Activated naive CD4-positive, alpha-beta T cell treated with anti-CD3 and anti-CD28 coated beads, Interleukin-2, amount 10 ng/mL, durations not matched to agents 7 days and 5 days (primary cell): Measurements from ENCODE around the gene KRT14.
"Not testable (repeated sequence)": the region's sequence is repeated elsewhere in the genome, so short reads cannot be mapped to it uniquely, and the experiment has no call there.

Source experiments
- CTCF ChIA-PET: fragments of 350-600 bp; sonication (Branson Sonifier 250); formaldehyde crosslinking; loops from one replicate; lab custom pipeline; 2021; ENCODE audit warnings: antibody characterized with exemption; lab: Charles Lee
- DNase-seq: peaks from one replicate; pipeline ENCODE4 v3.0.0-alpha.2; 2020
- H3K27ac Mint-ChIP-seq: one replicate; pipeline ENCODE4 v1.8.0; 2021; ENCODE audit warnings: mild to moderate bottlenecking, moderate library complexity, mixed read lengths
- H3K27me3 Mint-ChIP-seq: one replicate; pipeline ENCODE4 v1.8.0; 2021; ENCODE audit warnings: mild to moderate bottlenecking, mixed read lengths
- H3K36me3 Mint-ChIP-seq: one replicate; pipeline ENCODE4 v1.8.0; 2021; ENCODE audit warnings: mixed read lengths
- H3K4me1 Mint-ChIP-seq: one replicate; pipeline ENCODE4 v1.8.0; 2021; ENCODE audit warnings: mixed read lengths
- H3K4me3 Mint-ChIP-seq: one replicate; pipeline ENCODE4 v1.8.0; 2021; ENCODE audit warnings: mild to moderate bottlenecking, moderate library complexity, mixed read lengths
- H3K9me3 Mint-ChIP-seq: one replicate; pipeline ENCODE4 v1.8.0; 2021; ENCODE audit warnings: mixed read lengths

Gene KRT14

DNA sequence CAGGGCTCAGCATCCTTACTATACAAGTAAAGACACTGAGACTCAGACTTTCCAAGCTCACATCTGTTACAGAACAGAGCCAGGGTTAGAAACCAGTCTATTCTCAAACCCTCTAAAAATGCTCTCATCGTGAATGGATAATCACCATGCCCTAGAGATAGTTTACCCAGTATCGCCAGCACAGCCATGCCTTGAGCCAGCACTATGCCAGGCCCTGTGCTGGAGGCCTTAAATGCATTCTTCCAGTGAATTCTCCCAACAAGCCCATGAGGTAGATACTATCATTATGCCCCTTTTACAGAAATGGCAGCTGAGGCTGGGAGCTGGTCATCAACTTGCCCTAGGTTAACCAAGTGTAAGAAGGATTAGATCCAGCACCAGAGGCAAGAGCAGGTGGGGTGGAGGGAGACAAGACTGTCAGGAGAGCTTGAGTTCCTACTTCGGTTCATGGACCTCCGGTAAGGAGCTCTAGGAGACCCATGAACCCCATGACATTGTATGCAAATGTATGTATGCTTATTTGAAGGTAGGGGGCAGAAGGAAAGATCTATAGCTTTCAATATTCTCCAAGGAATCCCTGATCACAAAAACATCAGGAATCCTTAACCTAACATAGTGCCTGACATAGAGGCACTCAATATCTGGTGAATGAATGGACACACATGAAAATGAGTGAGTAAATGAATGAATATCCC lies 5.2 kb downstream of the KRT14 start:
- DNase-seq: no peak
- H3K4me3 Mint-ChIP-seq: no peak overlapping the region

DNA sequence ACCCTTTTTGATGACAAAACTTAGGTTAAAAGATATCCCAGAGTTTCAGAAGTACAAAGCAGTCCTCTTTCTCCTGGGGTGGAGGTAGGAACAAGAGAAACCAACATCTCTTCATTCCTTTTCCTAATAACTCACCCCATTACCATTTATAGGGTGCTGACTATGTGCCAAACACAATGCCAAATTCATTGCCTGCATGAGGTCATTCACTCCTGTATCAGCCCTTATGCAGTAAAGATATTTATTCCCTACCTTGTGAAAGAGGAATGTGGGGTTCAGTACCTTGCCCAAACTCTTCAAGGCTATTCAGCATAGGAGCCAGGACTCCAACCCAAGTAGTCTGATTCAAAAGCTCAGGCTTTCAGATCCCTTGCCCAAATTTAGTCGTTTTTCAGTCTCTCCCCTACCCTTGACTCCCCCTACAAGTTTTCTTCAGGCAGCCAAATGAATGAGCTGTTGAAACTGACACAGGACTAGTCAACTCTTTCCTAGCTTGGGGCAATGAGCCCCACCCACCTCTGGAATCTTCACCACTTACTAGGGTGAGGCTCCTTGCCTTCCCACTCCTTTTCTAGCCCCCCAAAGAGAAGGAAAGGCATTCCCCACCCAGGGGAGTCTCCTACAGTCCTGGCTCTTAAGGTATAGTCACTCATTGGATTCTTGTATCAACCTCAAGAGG lies 5.9 kb downstream of the KRT14 start:
- H3K4me3 Mint-ChIP-seq: no peak overlapping the region
- H3K4me1 Mint-ChIP-seq: no peaks in the 10 kb centered on the region
- CTCF ChIA-PET: interaction anchor here (0.7 to 3.4 kb wide), 4 partner anchors 9 to 82 kb away, joined by 3 to 18 read pairs (median 7); partner anchors contain the start of gene KRT9
- no peak for DNase-seq
- H3K27me3 Mint-ChIP-seq: peaks cover 78% of the 10 kb centered on the region
- H3K27ac Mint-ChIP-seq: no peak overlapping the region
- no peaks in the 10 kb centered on the region for H3K36me3 Mint-ChIP-seq
- H3K9me3 Mint-ChIP-seq: no peaks in the 10 kb centered on the region

More for the DNA sequence above, 5.2 kb downstream of the KRT14 start:
- no peaks in the 10 kb centered on the region for H3K9me3 Mint-ChIP-seq
- CTCF ChIA-PET: interaction anchor here (0.7 to 3.4 kb wide), 4 partner anchors 9 to 81 kb away, joined by 3 to 18 read pairs (median 7); partner anchors contain the start of gene KRT9
- no peaks in the 10 kb centered on the region for H3K4me1 Mint-ChIP-seq
- no peaks in the 10 kb centered on the region for H3K36me3 Mint-ChIP-seq
- no peak overlapping the region for H3K27ac Mint-ChIP-seq
- peaks cover 71% of the 10 kb centered on the region for H3K27me3 Mint-ChIP-seq

DNA sequence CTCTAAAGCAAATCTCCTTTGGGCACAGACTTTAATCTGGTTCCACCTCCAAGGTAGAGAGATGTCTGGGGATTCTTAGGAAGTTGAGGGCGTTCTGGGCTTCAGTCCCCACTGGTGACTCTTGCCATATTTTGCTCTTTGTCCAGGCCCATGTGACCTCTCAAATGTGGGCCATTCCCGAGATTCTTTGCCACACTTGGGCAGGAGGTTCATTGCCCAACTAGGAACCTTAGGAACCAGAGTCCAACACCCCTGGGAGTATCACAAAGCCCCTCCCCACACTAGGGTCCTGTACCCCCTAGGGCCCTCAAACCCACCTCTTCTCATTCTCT lies 6.5 kb downstream of the KRT14 start:
- CTCF ChIA-PET: interaction anchor here (0.8 to 2.4 kb wide), 6 partner anchors 9 to 84 kb away, joined by 3 to 10 read pairs (median 6); no protein-coding TSS in a partner anchor
- Mint-ChIP-seq H3K27ac (no peak overlapping the region), H3K4me3 (no peak overlapping the region), H3K36me3 (no peaks in the 10 kb centered on the region), H3K27me3 (peaks cover 83% of the 10 kb centered on the region), H3K9me3 (no peaks in the 10 kb centered on the region), H3K4me1 (no peaks in the 10 kb centered on the region)
- DNase-seq: no peak

DNA sequence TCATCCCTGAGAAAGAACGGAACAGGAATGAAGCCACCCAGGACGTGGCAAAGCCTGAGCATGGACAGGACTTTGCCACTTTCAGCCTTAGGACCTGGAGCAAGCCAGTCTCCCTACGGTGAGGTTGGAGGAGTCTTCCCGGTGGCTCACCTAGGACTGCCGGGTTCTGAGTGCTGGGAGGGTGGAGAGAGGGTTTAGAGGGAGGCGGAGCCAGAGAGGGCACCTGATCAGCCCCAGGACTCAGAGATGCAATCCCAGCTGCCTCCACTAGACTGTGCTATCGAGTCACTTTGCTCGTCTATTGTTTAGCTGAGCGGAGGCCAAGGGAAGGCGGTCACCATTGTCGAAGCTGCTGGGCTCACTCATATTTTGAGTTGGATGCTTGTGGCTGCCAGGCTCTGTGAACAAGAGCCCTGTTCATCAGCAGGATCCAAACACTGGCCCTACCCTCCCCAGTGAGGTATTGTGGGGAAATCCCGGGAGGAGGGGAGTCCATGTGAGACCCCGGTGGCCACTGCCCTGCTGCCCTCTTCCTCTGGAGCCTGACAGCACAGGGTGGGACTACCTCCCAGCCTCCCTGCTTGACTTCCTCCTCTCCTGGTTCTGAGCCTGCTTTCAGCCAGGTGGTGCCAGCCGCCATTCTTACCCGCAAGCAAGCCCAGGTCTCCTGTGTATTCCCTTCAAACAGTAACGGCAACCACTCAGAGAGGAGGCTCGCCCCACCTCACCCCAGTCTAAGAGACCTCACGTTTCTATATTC lies 7.0 kb downstream of the KRT14 start:
- Mint-ChIP-seq H3K9me3 (no peaks in the 10 kb centered on the region), H3K4me1 (no peaks in the 10 kb centered on the region), H3K27ac (no peak overlapping the region), H3K27me3 (peaks cover 80% of the 10 kb centered on the region), H3K4me3 (no peak overlapping the region), H3K36me3 (no peaks in the 10 kb centered on the region)
- CTCF ChIA-PET: interaction anchor here (0.8 to 2.0 kb wide), 7 partner anchors 8 to 84 kb away, joined by 3 to 10 read pairs (median 5); no protein-coding TSS in a partner anchor
- peak; percentile 85 for DNase-seq

DNA sequence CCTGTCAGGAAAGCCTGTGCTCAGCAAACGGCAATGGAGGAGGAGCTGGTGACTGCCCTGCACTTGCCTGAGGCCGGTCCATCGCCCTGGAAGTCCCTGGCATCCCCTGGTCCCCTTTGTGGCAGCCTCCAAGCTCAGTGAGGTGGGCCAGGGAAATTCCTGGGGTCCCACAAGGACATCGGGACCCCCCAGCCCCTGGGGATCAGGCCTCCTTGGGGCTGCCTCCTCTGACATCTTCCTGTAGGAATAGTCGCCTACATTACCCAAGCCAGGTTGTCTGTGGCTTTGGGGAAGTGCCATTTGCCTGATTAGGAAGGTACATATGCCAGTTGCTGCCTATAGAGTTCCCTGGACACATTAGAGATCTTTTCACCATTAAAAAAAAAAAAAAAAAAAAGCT lies 7.7 kb downstream of the KRT14 start:
- H3K27me3 Mint-ChIP-seq: peaks cover 75% of the 10 kb centered on the region

DNA sequence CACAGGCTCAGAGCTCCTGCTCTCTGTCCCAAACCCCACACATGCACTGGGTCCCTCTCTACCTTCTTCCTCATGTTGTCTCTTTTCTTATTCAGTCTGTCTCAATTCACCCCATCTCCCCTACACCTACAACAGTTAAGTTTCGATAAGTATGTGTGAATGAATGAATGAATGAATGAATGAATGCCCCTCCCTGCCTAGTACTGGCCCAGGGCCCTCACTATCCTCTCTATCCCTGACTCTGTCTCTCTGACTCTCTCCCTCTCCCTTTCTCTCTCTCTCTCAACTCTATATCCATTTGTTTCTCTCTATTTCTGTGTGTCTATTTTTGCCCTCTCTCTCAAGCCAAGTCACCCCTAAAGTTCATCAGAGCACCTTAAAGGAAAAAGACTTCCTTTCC lies 8.2 kb downstream of the KRT14 start:
- peaks cover 71% of the 10 kb centered on the region for H3K27me3 Mint-ChIP-seq

More for the DNA sequence above, 7.7 kb downstream of the KRT14 start:
- no peak overlapping the region for H3K27ac Mint-ChIP-seq
- no peak overlapping the region for H3K4me3 Mint-ChIP-seq
- no peak for DNase-seq
- H3K4me1 Mint-ChIP-seq: no peaks in the 10 kb centered on the region
- CTCF ChIA-PET: interaction anchor here (1.0 to 2.0 kb wide), 6 partner anchors 9 to 85 kb away, joined by 3 to 10 read pairs (median 5); no protein-coding TSS in a partner anchor
- H3K9me3 Mint-ChIP-seq: no peaks in the 10 kb centered on the region
- H3K36me3 Mint-ChIP-seq: no peaks in the 10 kb centered on the region

DNA sequence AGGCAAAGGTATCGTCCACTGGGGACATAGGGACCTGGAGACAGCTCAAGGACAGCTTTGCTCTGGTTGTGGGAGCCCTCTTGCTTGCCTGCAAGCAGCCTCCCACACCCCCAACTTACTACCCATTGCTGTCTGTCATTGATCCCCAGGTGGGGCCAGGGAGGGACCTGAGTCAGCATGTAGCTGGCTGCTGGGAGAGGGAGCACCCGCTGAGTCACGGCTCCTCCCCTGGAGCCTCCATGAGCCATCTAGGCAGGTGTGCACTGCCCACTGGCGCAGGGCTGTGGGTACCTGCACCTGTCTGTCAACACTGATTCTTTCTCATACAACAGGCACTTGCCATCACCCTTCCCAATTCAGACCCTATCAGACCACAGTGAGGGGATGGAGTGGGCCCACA lies 10.0 kb downstream of the KRT14 start:
- H3K4me3 Mint-ChIP-seq, CTCF ChIA-PET, H3K27ac Mint-ChIP-seq, H3K36me3 Mint-ChIP-seq, DNase-seq, H3K9me3 Mint-ChIP-seq, H3K4me1 Mint-ChIP-seq: not testable (repeated sequence)
- peaks cover 66% of the 10 kb centered on the region for H3K27me3 Mint-ChIP-seq

More for the DNA sequence above, 8.2 kb downstream of the KRT14 start:
- no peaks in the 10 kb centered on the region for H3K9me3 Mint-ChIP-seq
- H3K4me1 Mint-ChIP-seq: no peaks in the 10 kb centered on the region
- no peaks in the 10 kb centered on the region for H3K36me3 Mint-ChIP-seq
- no peak overlapping the region for H3K4me3 Mint-ChIP-seq
- CTCF ChIA-PET: interaction anchor here (1.0 to 2.0 kb wide), 4 partner anchors 9 to 84 kb away, joined by 3 to 10 read pairs (median 6); no protein-coding TSS in a partner anchor
- no peak overlapping the region for H3K27ac Mint-ChIP-seq
- no peak for DNase-seq

DNA sequence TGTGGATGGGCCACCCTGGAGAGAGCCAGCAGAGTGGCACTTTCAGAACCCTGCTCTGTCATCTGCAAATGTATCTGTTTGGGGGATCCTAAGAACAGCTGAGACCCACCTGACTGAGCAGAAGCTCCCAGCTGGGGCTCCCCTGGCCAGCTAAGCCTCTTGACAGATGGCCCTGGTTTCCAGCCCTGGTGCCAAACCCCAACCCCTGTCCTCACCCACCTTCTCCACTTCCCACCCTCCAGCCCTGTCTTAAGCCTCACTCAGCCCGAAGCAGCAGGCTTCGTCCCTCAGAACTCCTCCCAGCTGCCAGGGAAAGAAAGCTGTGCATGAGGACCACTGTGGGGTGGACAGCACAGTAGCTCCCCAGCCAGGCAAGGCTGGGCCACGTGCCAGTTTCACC lies 11.4 kb downstream of the KRT14 start:
- no peak overlapping the region for H3K27ac Mint-ChIP-seq
- no peaks in the 10 kb centered on the region for H3K4me1 Mint-ChIP-seq
- peaks cover 65% of the 10 kb centered on the region for H3K27me3 Mint-ChIP-seq
- no peaks in the 10 kb centered on the region for H3K36me3 Mint-ChIP-seq
- H3K9me3 Mint-ChIP-seq: no peaks in the 10 kb centered on the region
- CTCF ChIA-PET: no interaction called here
- no peak for DNase-seq
- H3K4me3 Mint-ChIP-seq: no peak overlapping the region

DNA sequence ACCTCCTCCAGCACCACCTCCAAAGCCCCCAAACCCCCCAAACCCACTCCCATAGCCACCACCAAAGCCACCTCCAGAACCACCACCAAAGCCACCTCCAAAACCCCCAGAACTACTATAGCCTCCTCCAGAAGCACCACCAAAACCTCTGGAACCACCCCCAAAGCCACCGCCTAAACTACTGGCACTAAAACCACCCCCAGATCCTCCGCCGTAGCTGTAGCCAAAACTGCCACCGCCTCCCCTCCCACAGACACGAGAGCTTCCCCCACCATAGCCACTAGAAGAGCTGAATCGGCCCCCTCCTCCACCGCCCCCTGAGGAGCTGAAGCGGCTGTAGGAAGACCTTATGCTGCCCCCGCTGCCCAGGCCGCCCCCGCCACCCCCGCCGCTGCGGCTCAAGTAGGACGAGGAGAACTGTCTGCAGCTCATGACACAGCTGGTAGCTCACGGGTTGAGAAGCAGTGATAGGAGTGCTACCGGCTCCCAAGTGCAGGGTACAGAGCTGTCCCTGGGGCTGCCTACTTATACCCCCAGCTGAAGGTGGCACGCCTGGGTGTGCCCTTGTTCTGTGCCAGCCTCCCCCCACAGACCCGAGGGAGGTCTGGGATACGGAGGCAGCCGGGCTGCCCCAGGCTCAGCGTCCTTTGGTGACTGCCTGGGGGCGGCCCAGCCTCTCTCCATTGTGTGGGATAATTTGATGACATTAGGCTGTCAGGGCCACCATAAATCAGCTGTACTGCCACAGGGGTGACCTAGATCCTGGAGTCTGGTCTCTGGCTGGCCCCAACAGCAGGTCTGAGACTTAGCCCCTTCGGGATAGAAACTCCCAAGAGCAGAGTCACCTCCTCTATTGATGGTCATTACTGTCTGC lies 14.9 kb downstream of the KRT14 start, which contains the start of gene KRT9:
TSS of gene KRT9 (minus strand) at position 499 of the 874 bp plus-strand sequence. CDS start at position 432, 67 bp downstream.
- DNase-seq: no peak
- Mint-ChIP-seq H3K9me3 (peaks cover 20% of the 10 kb centered on the region), H3K4me1 (peaks cover 8% of the 10 kb centered on the region), H3K27ac (no peak within 1 kb of the TSS), H3K4me3 (no peak within 1 kb of the TSS), H3K36me3 (peaks cover 4% of the 10 kb centered on the region), H3K27me3 (peaks cover 61% of the 10 kb centered on the region)
- CTCF ChIA-PET: interaction anchor here (1.2 to 1.6 kb wide), 3 partner anchors 8 to 23 kb away, joined by 3 to 6 read pairs (median 4); no protein-coding TSS in a partner anchor

DNA sequence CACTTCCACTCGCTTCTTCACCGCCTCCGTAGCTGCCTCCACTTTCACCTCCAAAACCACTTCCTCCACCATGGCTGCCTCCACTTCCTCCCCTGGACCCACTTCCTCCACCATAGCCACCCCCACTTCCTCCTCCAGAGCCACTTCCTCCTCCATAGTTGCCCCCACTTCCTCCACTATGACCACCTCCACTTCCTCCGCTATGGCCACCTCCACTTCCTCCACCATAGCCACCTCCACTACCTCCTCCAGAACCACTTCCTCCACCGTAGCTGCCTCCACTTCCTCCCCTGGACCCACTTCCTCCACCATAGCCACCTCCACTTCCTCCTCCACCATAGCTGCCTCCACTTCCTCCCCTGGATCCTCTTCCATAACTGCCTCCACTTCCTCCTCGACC lies 19.4 kb downstream of the KRT14 start:
- Mint-ChIP-seq H3K4me1 (peaks cover 8% of the 10 kb centered on the region), H3K27me3 (peaks cover 57% of the 10 kb centered on the region), H3K9me3 (peaks cover 23% of the 10 kb centered on the region), H3K4me3 (no peak overlapping the region), H3K27ac (peak overlapping the region; percentile 76), H3K36me3 (peaks cover 4% of the 10 kb centered on the region)
- DNase-seq: no peak
- CTCF ChIA-PET: interaction anchor here (2.1 kb wide), 1 partner anchor 19 kb away, joined by 9 read pairs; no protein-coding TSS in a partner anchor

DNA sequence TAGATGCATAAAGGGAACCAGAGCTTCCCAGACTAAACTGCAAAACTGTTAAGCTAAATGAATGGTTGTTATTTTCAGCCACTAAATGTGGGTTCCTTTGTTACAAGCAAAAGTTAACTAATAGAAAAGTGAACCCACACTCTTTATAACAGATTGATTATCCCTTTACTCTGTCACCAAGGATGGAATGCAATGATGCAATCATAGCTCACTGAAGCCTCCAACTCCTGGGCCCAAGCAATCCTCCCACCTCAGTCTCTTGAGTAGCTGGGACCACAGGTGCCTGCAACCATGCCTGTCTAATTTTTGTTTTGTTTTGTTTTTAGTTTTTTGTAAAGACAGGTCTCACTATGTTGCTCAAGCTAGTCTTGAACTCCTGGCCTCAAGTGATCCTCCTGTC lies 21.4 kb downstream of the KRT14 start:
- H3K27ac Mint-ChIP-seq: no peak overlapping the region
- peaks cover 58% of the 10 kb centered on the region for H3K27me3 Mint-ChIP-seq
- peaks cover 4% of the 10 kb centered on the region for H3K36me3 Mint-ChIP-seq
- H3K4me3 Mint-ChIP-seq: no peak overlapping the region
- DNase-seq: no peak
- peaks cover 8% of the 10 kb centered on the region for H3K4me1 Mint-ChIP-seq
- CTCF ChIA-PET: interaction anchor here (2.3 kb wide), 1 partner anchor 16 kb away, joined by 11 read pairs; no protein-coding TSS in a partner anchor
- peaks cover 23% of the 10 kb centered on the region for H3K9me3 Mint-ChIP-seq

DNA sequence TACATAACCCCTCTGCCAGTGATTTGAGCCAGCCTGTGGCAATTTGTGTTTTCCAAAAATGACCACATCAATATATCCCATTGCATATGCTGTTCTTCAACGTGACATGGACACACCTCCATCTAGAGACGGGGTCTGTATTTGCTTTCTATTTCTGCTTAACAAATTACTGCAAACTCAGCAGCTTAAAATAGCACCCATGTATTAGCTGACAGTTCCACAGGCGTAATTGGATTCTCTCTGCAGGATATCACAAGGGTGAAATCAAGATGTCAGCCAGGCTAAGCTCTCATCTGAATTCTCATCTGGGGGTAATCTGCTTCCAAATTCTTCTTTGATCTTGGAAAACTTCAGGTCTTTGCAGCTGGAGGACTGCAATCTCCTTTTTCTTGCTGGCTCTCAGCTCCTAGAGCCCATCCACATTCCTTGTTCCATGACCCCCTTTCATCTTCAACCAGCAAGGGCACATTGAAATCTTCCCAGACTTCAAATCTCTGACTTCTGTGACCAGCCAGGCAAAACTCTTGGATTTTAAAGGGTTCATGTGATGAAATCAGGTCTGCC lies 23.0 kb downstream of the KRT14 start:
- no peak overlapping the region for H3K27ac Mint-ChIP-seq
- H3K36me3 Mint-ChIP-seq: peaks cover 4% of the 10 kb centered on the region
- H3K4me1 Mint-ChIP-seq: peaks cover 8% of the 10 kb centered on the region
- peaks cover 19% of the 10 kb centered on the region for H3K9me3 Mint-ChIP-seq
- H3K27me3 Mint-ChIP-seq: peaks cover 57% of the 10 kb centered on the region
- no peak for DNase-seq
- CTCF ChIA-PET: interaction anchor here (1.7 kb wide), 1 partner anchor 14 kb away, joined by 4 read pairs; no protein-coding TSS in a partner anchor
- H3K4me3 Mint-ChIP-seq: no peak overlapping the region

DNA sequence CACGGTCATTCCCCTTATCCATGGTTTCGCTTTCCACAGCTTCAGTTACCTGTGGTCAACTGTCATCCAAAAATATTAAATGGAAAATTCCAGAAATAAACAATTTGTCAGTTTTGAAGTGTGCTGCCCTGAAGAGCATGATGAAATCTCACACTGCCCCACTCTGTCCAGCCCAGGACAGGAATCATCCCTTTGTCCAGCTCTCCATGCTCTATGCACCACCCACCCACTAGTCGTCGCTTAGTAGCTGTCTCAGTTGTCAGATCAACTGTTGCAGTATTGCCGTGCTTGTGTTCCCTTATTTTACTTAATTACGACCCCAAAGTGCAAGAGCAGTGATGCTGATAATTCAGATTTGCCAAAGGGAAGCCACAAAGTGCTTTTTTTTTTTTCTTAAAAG lies 25.1 kb downstream of the KRT14 start:
- Mint-ChIP-seq H3K9me3 (peaks cover 2% of the 10 kb centered on the region), H3K27ac (no peak overlapping the region), H3K36me3 (no peaks in the 10 kb centered on the region), H3K27me3 (peaks cover 58% of the 10 kb centered on the region), H3K4me1 (no peaks in the 10 kb centered on the region), H3K4me3 (no peak overlapping the region)
- CTCF ChIA-PET: interaction anchor here (4.7 kb wide), 1 partner anchor 12 kb away, joined by 33 read pairs; no protein-coding TSS in a partner anchor
- DNase-seq: no peak
